ENCODE results near the gene HS2ST1. TPM values are rescaled to one million over a fixed set of nuclear protein-coding genes. Genes with fewer than 3 reads are reported as not detected.

The HS2ST1 gene
- total RNA-seq, 1 experiment from 2014 or later, result 30.1 TPM

DNA sequence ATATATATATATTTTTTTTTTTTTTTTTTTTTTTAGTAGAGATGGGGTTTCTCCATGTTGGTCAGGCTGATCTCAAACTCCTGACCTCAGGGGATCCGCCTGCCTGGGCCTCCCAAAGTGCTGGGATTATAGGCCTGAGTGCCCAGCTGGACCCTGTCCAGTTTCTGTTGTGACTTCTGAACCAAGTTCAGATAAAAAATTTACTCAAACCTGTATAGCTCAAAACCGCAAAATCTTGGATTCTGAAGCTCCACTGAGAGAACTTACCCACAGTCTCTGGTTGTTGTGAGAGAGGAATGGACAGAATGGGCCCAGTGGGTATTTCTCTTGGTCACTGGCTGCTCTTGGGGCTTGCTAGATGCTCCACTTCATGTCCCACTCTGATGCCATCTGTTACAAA is 76.4 kb downstream of the HS2ST1 start:
- intact Hi-C loops (cut with micrococcal nuclease), result no loop called here
- DNase-seq (ENCODE audit: low read depth, low spot score) (no peak), ATAC-seq (no peak)
- no TSS peak for BruUV-seq (replicated peaks)
- H3K36me3 ChIP-seq (ENCODE audit: control insufficient read depth in 1 of 2, insufficient read depth in 2 of 2, low read length in 2 of 2), result no peaks in the 10 kb centered on the region
- H4K20me1 ChIP-seq (ENCODE audit: insufficient read depth), result no peaks in the 10 kb centered on the region
- H3K27ac ChIP-seq (ENCODE audit: low read depth, low read length), result no peak overlapping the region
- no peak for TF ChIP-seq SP1 (IDR thresholded peaks at IDR 0.05; ENCODE audit: low read depth)
- TF ChIP-seq CBX3 (IDR thresholded peaks at IDR 0.05; ENCODE audit: low read depth), result no peak
- no peak for TF ChIP-seq FOSL1 (IDR thresholded peaks at IDR 0.05; ENCODE audit: low read depth)
- no peak for TF ChIP-seq ZFX (IDR thresholded peaks at IDR 0.05)
- TF ChIP-seq EZH2 (IDR thresholded peaks at IDR 0.05), result no peak
- no peak for TF ChIP-seq ELF1 (IDR thresholded peaks at IDR 0.05; ENCODE audit: borderline replicate concordance, low read depth)
- no peak for TF ChIP-seq ZBTB33 (IDR thresholded peaks at IDR 0.05; ENCODE audit: extremely low read depth, insufficient replicate concordance, low read length)
- TF ChIP-seq JUND (IDR thresholded peaks at IDR 0.05), result no peak
- TF ChIP-seq YY1 (IDR thresholded peaks at IDR 0.05; ENCODE audit: extremely low read depth, insufficient replicate concordance, low read depth, low read length), result no peak
- TF ChIP-seq ZNF274 (IDR thresholded peaks at IDR 0.05; ENCODE audit: low read depth, low read length), result no peak
- TF ChIP-seq TCF7L2 (IDR thresholded peaks at IDR 0.05; ENCODE audit: borderline replicate concordance, extremely low read depth, insufficient read depth, insufficient read length), result no peak
- TF ChIP-seq POLR2AphosphoS5 (IDR thresholded peaks at IDR 0.05; ENCODE audit: low read depth, low read length), result no peak
- TF ChIP-seq EGR1 (IDR thresholded peaks at IDR 0.05; ENCODE audit: low read depth), result no peak
- no peak for TF ChIP-seq EZH2phosphoT487 (IDR thresholded peaks at IDR 0.05; ENCODE audit: borderline replicate concordance)
- TF ChIP-seq, protein P1, sequence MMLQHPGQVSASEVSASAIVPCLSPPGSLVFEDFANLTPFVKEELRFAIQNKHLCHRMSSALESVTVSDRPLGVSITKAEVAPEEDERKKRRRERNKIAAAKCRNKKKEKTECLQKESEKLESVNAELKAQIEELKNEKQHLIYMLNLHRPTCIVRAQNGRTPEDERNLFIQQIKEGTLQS (IDR thresholded peaks at IDR 0.05), result no peak
- no peak for TF ChIP-seq CEBPB (IDR thresholded peaks at IDR 0.05; ENCODE audit: low read depth)
- no peaks in the 10 kb centered on the region for H3K79me2 ChIP-seq (ENCODE audit: insufficient read depth, low read length)
- no peaks in the 10 kb centered on the region for H3K9me3 ChIP-seq (ENCODE audit: control insufficient read depth in 1 of 2, insufficient read depth in 1 of 2, low read depth in 1 of 2, low read length in 2 of 2)
- no peak overlapping the region for H3K9ac ChIP-seq (ENCODE audit: low read length)
- ChIA-PET POLR2A (no interaction called here), CTCF (no interaction called here), RAD21 (ENCODE audit: low non-redundant PET in 1 of 2, low total read pairs in 2 of 2, uncharacterized antibody in 2 of 2, unreplicated experiment in 2 of 2) (no interaction called here)
- H2AFZ ChIP-seq (ENCODE audit: low read depth, low read length, poor library complexity, severe bottlenecking), result no peak overlapping the region
- peaks cover 9 to 13% of the 10 kb centered on the region in 2 experiments for H3K4me1 ChIP-seq (ENCODE audit: control insufficient read depth in 1 of 2, insufficient read depth in 2 of 2, low read length in 2 of 2)
- H3K4me3 ChIP-seq (replicated peaks in 1 of 2; ENCODE audit: low read depth in 1 of 2, low read length in 2 of 2), result no peak overlapping the region
- H3K9me2 ChIP-seq (ENCODE audit: insufficient read depth), result no peaks in the 10 kb centered on the region
- H3K4me2 ChIP-seq (ENCODE audit: low read length), result no peak overlapping the region
- no peaks in the 10 kb centered on the region for H3K27me3 ChIP-seq (ENCODE audit: insufficient read depth, low read length)

Measured in HCT116 (cell line).